ENCODE measurements around the gene SHH.

Gene SHH

GRCh38 chr7:155811895-155812761 lies at the start of gene SHH:
Gene SHH (minus strand): TSS chr7:155812463. CDS start chr7:155812122, 341 bp downstream.
- no peak for DNase-seq (ENCODE audit: low read depth)

GRCh38 chr7:155861480-155861868 lies 49.2 kb upstream of the SHH start:
- DNase-seq (ENCODE audit: low read depth): no peak

- no peak for DNase-seq (ENCODE audit: low read depth)
Observed at GRCh38 chr7:155860840-155861479, 48.7 kb upstream of the SHH start.

- no peak for DNase-seq (ENCODE audit: low read depth)
Observed at GRCh38 chr7:155860461-155860839, 48.2 kb upstream of the SHH start.

- DNase-seq (ENCODE audit: low read depth): no peak
Observed at GRCh38 chr7:155858521-155859061, 46.3 kb upstream of the SHH start.

- no peak for DNase-seq (ENCODE audit: low read depth)
Observed at GRCh38 chr7:155857141-155857540, 44.9 kb upstream of the SHH start.

GRCh38 chr7:155856656-155857055 lies 44.4 kb upstream of the SHH start:
- no peak for DNase-seq (ENCODE audit: low read depth)

GRCh38 chr7:155852426-155853301 lies 40.4 kb upstream of the SHH start:
- DNase-seq (ENCODE audit: low read depth): no peak

GRCh38 chr7:155851892-155852291 lies 39.6 kb upstream of the SHH start:
- no peak for DNase-seq (ENCODE audit: low read depth)

GRCh38 chr7:155850766-155851678 lies 38.8 kb upstream of the SHH start:
- DNase-seq (ENCODE audit: low read depth): no peak

- DNase-seq (ENCODE audit: low read depth): no peak
Observed at GRCh38 chr7:155850001-155850436, 37.8 kb upstream of the SHH start.

GRCh38 chr7:155848691-155849669 lies 36.7 kb upstream of the SHH start:
- no peak for DNase-seq (ENCODE audit: low read depth)

- no peak for DNase-seq (ENCODE audit: low read depth)
Observed at GRCh38 chr7:155847821-155848435, 35.7 kb upstream of the SHH start.

GRCh38 chr7:155846936-155847335 lies 34.7 kb upstream of the SHH start:
- DNase-seq (ENCODE audit: low read depth): no peak

GRCh38 chr7:155846156-155846555 lies 33.9 kb upstream of the SHH start:
- DNase-seq (ENCODE audit: low read depth): no peak

GRCh38 chr7:155845226-155845625 lies 33.0 kb upstream of the SHH start:
- no peak for DNase-seq (ENCODE audit: low read depth)

- no peak for DNase-seq (ENCODE audit: low read depth)
Observed at GRCh38 chr7:155844526-155844925, 32.3 kb upstream of the SHH start.

GRCh38 chr7:155844019-155844453 lies 31.8 kb upstream of the SHH start:
- DNase-seq (ENCODE audit: low read depth): no peak

- DNase-seq (ENCODE audit: low read depth): no peak
Observed at GRCh38 chr7:155843426-155844018, 31.3 kb upstream of the SHH start.

Measured in stimulated activated CD8-positive, alpha-beta memory T cell treated with anti-CD3 and anti-CD28 coated beads, Interleukin-4, amount 100 ng/mL, for 24 hours (primary cell).